Measurements from ENCODE around the gene SUPT20HL2.
"Not testable (repeated sequence)": the region's sequence is repeated elsewhere in the genome, so short reads cannot be mapped to it uniquely, and the experiment has no call there.

SUPT20HL2 gene

DNA sequence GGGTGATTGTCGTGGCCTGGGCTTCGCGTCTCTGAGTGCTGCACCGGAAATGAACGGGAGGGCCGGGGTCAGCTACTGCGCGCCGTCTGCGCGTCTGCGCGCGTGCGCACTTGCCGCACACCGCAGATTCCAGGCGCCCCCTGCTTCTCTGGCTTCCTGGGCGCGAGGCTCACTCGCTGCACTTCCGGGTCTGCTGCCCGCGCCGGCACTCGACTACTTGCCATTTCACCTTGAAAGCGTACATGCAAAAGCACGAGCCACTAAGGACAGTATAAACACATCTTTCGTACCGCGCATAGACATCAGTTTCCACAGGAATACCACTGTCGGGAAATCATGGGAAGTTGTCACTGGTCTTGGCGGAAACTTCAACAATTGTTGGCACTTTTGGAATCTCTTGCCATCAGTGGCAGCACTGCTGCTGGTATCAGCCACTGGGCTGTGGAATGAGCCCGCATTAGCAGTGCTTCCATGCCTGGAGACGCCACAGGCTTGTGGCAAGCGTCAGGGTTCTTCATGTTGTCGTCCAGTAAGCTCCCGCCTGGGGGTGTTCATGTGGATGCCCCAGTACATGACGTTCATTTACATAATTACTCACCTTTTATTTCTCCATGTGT, at the start of gene SUPT20HL2:
Gene SUPT20HL2, minus strand, starts transcription at position 51 of the 617 bp plus-strand sequence. CDS start 754 bp downstream, outside the sequence.
- no peak for DNase-seq (ENCODE audit: low read depth in 2 of 2)

DNA sequence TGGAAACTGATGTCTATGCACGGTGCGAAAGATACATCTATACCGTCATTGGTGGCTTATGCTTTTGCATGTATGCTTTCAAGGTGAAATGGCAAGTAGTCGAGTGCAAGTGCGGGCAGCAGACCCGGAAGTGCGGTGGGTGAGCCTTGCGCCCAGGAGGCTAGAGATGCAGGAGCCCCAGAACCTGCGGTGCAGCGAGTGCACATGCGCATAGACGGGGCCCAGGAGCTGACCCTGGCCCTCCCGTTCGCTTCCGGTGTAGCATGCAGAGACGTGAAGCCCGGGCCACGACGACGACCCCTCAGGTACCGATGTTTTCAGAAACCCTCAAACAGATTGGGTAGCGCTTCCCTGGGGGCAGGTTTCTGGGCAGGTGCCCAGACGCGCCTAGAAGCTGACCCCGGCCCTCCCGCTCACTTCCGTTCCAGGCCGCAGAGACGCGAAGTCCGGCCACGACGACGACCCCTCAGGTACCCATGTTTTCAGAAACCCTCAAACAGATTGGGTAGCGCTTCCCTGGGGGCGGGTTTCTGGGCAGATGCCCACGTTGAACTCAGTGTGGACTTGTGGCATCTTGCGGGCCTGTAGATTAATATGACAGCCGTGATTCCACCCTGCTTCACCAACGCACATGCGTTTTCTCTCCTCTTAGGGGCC, 48.3 kb upstream of the SUPT20HL2 start:
- DNase-seq (ENCODE audit: low read depth in 2 of 2), result not testable (repeated sequence)

DNA sequence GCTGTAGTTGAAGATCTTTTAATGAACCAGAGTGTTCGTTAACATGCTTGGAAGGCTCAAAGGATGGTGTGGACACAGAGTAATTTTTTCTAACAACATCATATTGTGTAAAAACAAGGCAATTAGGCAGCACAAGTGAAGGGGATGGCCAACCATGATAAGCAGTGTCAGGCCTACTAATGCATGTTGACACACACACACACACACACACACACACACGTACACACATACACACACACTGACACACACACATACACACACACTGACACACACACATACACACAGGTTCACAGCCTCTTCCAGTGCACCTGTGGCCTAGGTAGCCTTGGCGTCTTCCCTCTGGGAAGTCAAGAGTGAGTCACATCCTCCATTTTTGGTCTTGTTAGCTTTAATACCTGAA, 46.4 kb upstream of the SUPT20HL2 start, which contains the start of gene SUPT20HL1:
Gene SUPT20HL1, plus strand, starts transcription at position 368 of the 400 bp plus-strand sequence. CDS start 2,122 bp downstream, outside the sequence.
- no peak for DNase-seq (ENCODE audit: low read depth in 2 of 2)

DNA sequence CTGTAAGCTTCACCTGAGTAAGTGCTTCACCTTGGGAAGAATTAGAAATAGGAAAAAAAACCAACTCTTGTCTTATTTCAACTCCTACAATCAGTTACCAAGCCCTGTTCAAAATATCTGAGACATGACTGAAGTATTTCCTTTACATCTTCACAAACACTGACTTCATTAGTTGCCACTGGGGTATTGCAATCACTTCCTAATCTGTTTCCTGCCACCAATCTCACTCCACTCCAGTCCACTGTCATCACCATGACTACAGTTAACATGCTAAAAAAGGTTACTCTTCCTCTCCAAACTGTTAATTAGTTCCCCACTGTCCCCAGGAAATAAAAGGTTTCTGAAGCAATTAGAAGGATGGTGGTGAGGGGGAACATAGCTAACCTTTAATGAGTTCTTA, 43.2 kb upstream of the SUPT20HL2 start:
- no peak for DNase-seq (ENCODE audit: low read depth in 2 of 2)

GRCh38 chrX:24355095-24355494, 41.2 kb upstream of the SUPT20HL2 start:
- DNase-seq (ENCODE audit: low read depth in 2 of 2), result no peak

DNA sequence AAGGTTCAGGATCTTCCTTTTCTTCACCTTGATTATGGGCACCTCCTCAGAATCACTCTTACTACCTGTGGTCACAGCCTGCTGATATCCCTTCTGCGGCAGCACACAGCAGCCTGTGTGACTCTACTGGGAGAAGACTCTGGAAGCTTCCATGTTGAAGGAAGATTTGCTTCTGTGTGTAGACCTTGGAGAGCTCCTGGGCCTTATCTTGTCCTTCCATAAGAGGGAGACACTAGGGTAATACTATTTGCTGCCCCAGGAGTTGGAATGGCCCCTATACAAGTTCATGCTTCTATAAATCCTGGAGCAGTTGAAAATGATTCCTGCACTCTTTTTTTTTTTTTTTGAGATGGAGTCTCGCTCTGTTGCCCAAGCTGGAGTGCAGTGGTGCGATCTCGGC, 36.3 kb upstream of the SUPT20HL2 start:
- no peak for DNase-seq (ENCODE audit: low read depth in 2 of 2)

DNA sequence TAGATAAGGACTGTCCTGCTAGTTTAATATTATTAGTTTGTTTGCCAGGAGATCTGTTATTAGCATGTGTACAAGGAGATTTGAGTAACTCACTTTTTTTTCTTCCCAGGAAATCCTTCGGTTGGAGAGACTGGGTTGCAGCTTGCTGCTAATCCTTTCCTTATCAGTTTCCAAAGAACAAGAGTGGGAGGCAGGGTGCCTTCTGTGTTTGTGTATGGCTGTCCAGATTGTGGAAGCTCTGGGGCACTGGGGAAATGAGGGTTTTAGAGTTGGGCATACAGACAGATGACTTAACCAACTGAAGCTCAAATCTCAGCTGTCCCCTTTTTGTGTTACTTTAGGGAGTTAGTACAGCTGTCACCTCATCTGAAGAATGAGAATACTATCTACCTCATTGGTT, 34.0 kb upstream of the SUPT20HL2 start:
- no peak for DNase-seq (ENCODE audit: low read depth in 2 of 2)

GRCh38 chrX:24343719-24344118, 29.9 kb upstream of the SUPT20HL2 start:
- DNase-seq (ENCODE audit: low read depth in 2 of 2), result no peak

DNA sequence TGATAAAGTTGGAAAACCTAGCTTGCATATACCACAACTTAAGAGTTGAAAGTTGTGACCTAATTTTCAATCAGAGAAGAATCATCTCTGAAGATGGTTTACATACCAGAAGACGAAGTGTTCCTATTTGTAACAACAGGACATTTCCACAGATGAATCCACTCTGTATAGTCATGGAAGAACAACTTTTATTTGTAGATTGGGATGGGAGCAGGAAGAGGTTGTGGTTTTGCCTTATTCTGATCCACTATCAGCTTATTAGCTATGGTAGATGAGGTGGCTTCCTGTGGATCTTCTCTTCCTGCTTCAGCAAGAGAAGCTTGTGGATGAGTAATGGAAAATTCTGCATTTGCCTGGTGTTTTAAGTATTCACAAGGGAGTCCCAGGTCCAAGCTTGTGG, 27.9 kb upstream of the SUPT20HL2 start:
- DNase-seq (ENCODE audit: low read depth in 2 of 2), result no peak

- no peak for DNase-seq (ENCODE audit: low read depth in 2 of 2)
Measured at GRCh38 chrX:24340501-24340900, 26.6 kb upstream of the SUPT20HL2 start.

GRCh38 chrX:24339911-24340310, 26.0 kb upstream of the SUPT20HL2 start:
- no peak for DNase-seq (ENCODE audit: low read depth in 2 of 2)

DNA sequence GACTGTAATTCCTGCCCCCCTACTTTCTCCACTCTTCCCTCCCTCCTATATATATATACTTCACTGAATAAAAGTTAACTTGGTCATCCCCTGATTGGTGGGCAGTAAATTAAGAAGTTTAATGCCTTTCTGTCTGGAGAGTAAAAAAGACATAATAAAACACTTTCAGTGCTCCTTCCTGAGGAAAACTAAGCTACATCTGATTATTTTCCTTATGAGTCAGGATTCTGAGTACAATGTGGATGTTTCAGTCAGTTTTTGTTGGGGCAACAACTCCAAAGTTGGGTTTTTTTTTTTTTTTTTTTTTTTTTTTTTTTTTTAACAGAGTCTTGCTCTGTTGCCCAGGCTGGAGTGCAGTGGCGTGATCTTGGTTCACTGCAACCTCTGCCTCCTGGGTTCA, 22.0 kb upstream of the SUPT20HL2 start:
- no peak for DNase-seq (ENCODE audit: low read depth in 2 of 2)

GRCh38 chrX:24334461-24334860, 20.6 kb upstream of the SUPT20HL2 start:
- no peak for DNase-seq (ENCODE audit: low read depth in 2 of 2)

GRCh38 chrX:24333371-24333770, 19.5 kb upstream of the SUPT20HL2 start:
- no peak for DNase-seq (ENCODE audit: low read depth in 2 of 2)

GRCh38 chrX:24332878-24333277, 19.0 kb upstream of the SUPT20HL2 start:
- DNase-seq (ENCODE audit: low read depth in 2 of 2), result no peak

GRCh38 chrX:24325231-24325630, 11.4 kb upstream of the SUPT20HL2 start:
- DNase-seq (ENCODE audit: low read depth in 2 of 2), result no peak

GRCh38 chrX:24321741-24322395, 8.0 kb upstream of the SUPT20HL2 start:
- DNase-seq (ENCODE audit: low read depth in 2 of 2), result no peak

DNA sequence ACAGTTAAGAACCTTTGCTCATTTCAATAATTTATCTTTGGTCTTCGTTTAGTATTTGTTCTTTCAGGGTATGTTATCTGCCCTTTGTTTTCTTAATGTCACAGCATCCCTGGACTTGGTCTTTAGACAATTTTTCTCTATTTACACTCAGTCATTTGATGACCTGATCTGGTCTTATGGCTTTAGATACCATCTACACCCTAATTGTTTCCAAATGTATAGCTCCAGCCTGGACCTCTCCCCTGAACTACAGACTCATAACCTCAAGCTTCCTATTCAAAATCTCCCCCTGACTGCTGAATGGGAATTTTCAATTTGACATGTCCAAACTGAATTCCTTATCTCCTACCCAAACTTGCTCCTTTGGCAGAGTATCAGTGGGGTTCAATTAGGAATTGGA, 3.7 kb upstream of the SUPT20HL2 start:
- DNase-seq (ENCODE audit: low read depth in 2 of 2), result no peak

DNA sequence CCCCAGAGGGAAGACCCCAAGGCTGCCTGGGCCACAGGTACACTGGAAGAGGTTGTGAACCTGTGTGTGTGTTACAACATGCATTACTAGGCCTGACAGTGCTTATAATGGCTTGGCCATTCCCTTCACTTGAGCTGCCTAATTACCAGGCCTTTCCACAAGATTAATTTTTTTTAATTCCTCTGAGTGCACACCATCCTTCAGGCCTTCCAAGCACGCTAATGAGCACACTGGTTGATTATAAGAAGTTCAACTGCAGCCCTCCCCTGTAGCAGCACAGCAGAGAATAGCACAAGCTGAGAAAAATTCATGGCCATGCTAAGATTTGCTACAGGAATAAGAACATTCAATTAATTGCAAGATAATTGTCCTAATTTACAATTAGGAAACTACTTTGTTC, 2.2 kb upstream of the SUPT20HL2 start:
- DNase-seq (ENCODE audit: low read depth in 2 of 2), result no peak

GRCh38 chrX:24312249-24312607, 1.6 kb downstream of the SUPT20HL2 start:
- not testable (repeated sequence) for DNase-seq (ENCODE audit: low read depth in 2 of 2)

DNA sequence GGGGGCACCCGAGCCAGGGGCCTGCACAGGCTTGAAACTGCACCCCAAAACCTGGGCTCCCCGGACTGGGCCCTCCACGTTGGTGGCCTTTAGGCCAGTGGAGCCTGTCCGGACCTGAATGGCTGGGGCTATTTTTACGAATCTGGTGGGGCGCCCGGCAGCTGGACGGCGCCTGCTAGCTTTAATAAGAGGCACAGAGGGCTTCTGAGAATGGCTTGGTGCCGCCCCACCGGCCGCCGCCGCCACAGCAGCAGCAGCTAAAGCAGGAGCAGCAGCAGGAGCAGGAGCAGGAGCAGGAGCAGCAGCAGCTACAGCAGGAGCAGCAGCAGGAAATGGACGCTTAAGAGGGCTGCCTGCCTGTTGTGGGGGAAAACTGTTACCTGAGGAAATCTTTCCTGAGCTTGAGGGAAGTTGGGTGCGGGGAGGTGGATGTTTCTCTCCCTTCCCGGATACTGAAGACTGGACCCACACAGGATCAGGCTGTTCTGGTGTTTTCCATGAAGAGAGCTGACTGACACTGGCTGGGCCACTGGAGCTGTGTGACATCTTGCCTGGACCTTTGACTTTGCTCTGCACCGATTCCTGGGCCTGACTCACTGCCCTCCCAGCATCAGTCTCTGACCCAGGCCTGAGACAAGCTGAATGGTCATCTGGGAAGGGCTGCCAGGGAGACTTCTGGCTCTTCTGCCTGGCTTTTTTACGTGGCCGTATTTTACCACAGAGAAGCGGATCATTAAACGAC, 2.2 kb downstream of the SUPT20HL2 start:
- not testable (repeated sequence) for DNase-seq (ENCODE audit: low read depth in 2 of 2)

GRCh38 chrX:24310916-24311315, 3.0 kb downstream of the SUPT20HL2 start:
- not testable (repeated sequence) for DNase-seq (ENCODE audit: low read depth in 2 of 2)
